ENCODE measurements around the gene NFIX. TPM values are rescaled to one million over a fixed set of nuclear protein-coding genes. Genes with fewer than 3 reads are reported as not detected.

NFIX gene
- total RNA-seq, 1 donor from 2014 or later, result 166 TPM

GRCh38 chr19:13121551-13122274 is 126.4 kb downstream of the NFIX start:
- DNase-seq (ENCODE audit: low spot score), result no peak

GRCh38 chr19:13122275-13122878 is 127.1 kb downstream of the NFIX start:
- no peak for DNase-seq (ENCODE audit: low spot score)

- DNase-seq (ENCODE audit: low spot score), result no peak
Measured at GRCh38 chr19:13122980-13123957, 128.0 kb downstream of the NFIX start.

GRCh38 chr19:13127051-13127450 is 131.8 kb downstream of the NFIX start:
- no peak for DNase-seq (ENCODE audit: low spot score)

GRCh38 chr19:13127811-13128575 is 132.7 kb downstream of the NFIX start:
- DNase-seq (ENCODE audit: low spot score), result no peak

GRCh38 chr19:13128583-13128982 is 133.3 kb downstream of the NFIX start:
- DNase-seq (ENCODE audit: low spot score), result no peak

- DNase-seq (ENCODE audit: low spot score), result no peak
Measured at GRCh38 chr19:13129384-13129783, 134.1 kb downstream of the NFIX start.

GRCh38 chr19:13130886-13131490 is 135.7 kb downstream of the NFIX start:
- DNase-seq (ENCODE audit: low spot score), result no peak

GRCh38 chr19:13132471-13133180 is 137.4 kb downstream of the NFIX start:
- no peak for DNase-seq (ENCODE audit: low spot score)

GRCh38 chr19:13133241-13133870 is 138.1 kb downstream of the NFIX start:
- DNase-seq (ENCODE audit: low spot score), result no peak

GRCh38 chr19:13134626-13135025 is 139.4 kb downstream of the NFIX start:
- DNase-seq (ENCODE audit: low spot score), result no peak

- no peak for DNase-seq (ENCODE audit: low spot score)
Measured at GRCh38 chr19:13135068-13136062, 140.1 kb downstream of the NFIX start.

GRCh38 chr19:13137290-13137794 is 142.1 kb downstream of the NFIX start:
- no peak for DNase-seq (ENCODE audit: low spot score)

- DNase-seq (ENCODE audit: low spot score), result no peak
Measured at GRCh38 chr19:13138171-13138915, 143.1 kb downstream of the NFIX start.

- no peak for DNase-seq (ENCODE audit: low spot score)
Measured at GRCh38 chr19:13138916-13139198, 143.6 kb downstream of the NFIX start.

GRCh38 chr19:13139633-13140311 is 144.5 kb downstream of the NFIX start:
- DNase-seq (ENCODE audit: low spot score), result no peak

Data from mesenteric fat pad (tissue), 1 donor.